Activated gamma-delta T cell treated with anti-CD3 and anti-CD28 coated beads, Interleukin-2, amount 50 U/mL, for 16 hours (primary cell): Measurements from ENCODE around the gene HDAC4.

ENCODE experiments used
- DNase-seq: peaks from one replicate; pipeline ENCODE4 v3.0.0-alpha.2; 2020; ENCODE audit warnings: low read depth

The HDAC4 gene

DNA sequence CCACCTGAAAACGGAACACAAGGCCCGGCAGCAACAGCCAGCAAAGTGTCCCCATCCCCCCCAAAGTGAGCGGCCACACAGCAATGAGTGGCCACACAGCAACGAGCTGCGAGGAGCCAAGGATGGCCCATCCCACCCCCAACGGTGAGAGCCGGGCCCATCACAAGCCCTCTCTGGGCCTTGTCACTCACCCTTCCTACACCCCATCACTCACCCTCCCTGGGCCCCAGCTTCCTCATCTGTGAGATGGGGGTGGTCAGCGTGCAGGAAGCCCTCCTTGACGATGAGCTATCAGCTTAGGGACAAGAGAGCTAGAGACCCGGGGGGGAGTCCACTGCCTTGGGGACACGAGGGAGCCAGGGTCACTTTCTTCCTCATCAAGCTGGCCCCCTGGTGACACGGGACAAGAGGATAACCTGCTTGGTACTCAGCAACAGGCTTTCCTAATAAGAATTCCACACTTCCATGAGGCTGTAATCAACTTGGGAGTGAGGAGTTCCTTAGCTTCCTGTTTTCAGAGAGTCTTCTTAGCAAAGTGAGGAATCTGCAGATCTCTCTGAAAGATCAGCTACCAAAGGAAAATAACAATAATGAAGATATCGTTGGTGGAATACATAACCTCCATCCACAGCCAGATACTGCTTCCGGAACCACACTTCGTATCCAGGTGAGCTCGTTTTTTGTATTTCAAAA is 92.8 kb downstream of the HDAC4 start:
- DNase-seq = no peak

- no peak for DNase-seq
These were observed 93.6 kb downstream of the HDAC4 start for GRCh38 chr2:239307221-239307569.

GRCh38 chr2:239306274-239307220 is 94.3 kb downstream of the HDAC4 start:
- no peak for DNase-seq

DNA sequence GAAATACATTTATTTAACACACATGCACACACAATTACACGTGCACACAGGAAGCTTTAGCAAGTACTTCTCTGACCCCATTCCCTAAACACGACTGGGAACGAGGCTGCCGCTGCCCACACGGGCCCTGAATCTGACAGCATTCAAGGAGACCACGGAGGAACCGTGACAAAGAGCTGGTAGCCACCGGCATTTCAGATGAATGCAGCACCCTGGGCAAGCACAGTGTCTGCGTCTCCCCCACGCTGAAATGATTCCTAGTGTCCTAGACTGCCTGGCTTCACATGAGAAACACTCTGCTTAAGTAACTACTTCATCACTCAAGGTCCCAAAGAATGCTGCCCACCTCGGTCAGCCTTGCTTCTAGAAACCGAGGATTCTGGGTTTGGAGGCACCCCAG is 95.0 kb downstream of the HDAC4 start:
- DNase-seq = no peak

DNA sequence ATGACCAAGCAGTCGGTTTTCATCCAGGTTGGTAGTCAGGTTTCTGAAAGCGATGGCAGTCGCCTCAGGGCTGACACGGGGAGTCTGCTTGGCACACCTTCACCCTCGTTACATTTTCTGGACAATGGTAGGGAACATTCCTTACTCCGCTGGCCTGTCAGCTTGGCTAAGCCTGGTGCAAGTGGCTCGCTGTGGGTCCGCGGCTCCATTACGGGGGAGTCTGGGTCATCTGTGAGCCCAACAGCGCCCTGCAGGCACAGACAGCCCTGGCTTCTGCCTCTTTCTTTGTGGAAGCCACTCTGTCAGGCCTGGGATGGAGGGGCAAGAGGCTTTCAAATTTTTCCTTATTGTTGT is 95.6 kb downstream of the HDAC4 start:
- no peak for DNase-seq

- DNase-seq = no peak
These were observed 96.1 kb downstream of the HDAC4 start for GRCh38 chr2:239304533-239305221.

GRCh38 chr2:239303711-239304532 is 96.9 kb downstream of the HDAC4 start:
- DNase-seq = no peak

- DNase-seq = no peak
These were observed 97.8 kb downstream of the HDAC4 start for GRCh38 chr2:239302808-239303557.

GRCh38 chr2:239302083-239302807 is 98.6 kb downstream of the HDAC4 start:
- no peak for DNase-seq

GRCh38 chr2:239300871-239301735 is 99.7 kb downstream of the HDAC4 start:
- no peak for DNase-seq

DNA sequence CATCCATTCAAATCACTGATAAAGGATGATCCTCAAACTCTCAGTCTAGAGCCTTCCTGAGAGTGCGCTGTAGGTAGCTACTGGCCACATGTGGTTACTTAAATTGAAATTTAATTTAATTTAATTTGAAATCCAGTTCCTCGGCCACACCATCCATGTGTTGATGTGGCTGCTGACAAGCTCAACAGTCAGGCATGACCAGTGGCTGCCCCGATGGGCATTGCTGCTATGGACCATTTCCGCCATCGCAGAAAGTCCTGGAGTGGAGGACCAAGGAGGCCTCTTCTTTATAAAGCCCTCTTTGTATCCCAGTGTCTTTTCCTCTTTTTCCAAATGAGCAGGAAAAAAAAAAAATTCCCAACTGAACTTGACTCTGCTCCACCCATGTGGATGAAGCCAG is 100.6 kb downstream of the HDAC4 start:
- no peak for DNase-seq

- DNase-seq = no peak
These were observed 101.4 kb downstream of the HDAC4 start for GRCh38 chr2:239299218-239299939.

DNA sequence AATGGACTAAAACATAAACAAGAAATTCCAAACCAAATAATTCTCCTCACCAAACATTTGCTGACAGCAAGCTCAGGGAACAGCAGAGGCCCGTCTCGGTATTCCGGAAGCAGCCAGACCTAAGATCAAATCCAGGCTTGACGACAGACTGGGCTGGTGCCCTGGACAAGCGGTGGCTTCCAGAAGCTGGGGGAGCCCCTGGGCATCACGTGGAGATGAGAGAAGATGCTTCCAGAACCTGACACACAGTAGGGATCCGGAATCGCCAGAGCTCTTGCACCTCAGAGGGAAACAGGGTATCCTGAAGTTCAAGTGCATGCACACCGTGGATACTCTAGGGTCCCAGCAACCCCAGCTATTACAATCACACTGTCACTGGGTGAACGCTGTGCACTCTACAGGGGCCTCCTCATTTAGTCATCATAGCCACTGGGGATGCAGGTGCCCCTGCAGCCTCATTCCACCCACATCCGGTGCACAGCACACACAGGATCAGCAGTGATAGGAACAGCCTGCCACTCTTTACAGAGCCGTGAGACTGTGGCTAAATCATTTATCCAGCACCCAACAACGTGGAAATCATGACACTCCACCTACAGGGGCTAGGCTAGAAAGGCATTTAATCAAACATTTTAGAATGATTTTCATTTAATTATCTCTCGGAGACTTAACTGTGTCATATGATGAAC is 102.6 kb downstream of the HDAC4 start:
- DNase-seq = peak; percentile 59

GRCh38 chr2:239297142-239298004 is 103.4 kb downstream of the HDAC4 start:
- DNase-seq = no peak

- DNase-seq = no peak
These were observed 104.5 kb downstream of the HDAC4 start for GRCh38 chr2:239296020-239296932.

DNA sequence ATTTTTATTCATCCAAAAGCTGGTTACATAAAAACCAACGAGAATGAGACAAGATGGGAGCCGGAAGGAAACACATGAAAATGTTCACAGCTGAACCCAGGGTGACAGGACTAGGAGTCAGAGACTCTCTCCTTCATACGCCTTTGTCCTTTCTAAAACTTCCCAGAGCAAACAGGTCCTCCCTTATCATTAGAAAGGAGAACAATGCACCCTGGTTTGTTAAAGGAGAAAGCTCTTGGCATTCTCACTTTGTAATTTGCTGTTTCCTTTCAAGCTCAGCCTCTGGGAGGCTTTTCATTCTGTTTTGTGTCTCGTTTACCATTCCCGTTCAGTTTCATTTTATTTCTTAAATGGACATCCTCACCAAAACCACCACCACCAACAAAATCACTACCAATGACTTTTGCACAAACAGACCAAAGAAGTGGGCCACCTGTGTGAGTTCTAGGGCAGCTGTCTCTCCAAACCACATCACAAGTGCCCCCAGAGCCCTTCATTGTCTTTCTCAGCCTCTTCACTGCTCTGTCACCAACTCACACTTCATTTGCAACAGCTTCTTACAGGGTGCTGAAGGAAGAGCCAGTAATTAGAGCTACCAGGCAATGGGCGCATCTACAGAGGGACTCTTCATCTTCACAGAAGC is 105.3 kb downstream of the HDAC4 start:
- no peak for DNase-seq
